NCI-H146 treated with DMSO at 0.1 percent for 48 hours (cell line): Measurements from ENCODE around the gene ZRANB3.
"Not testable (repeated sequence)": the region's sequence is repeated elsewhere in the genome, so short reads cannot be mapped to it uniquely, and the experiment has no call there.

Source experiments
- DNase-seq: peaks from one replicate; lab custom pipeline; 2025; ENCODE audit not compliant: unreplicated experiment; lab: John Stamatoyannopoulos, UW

ZRANB3 gene

DNA sequence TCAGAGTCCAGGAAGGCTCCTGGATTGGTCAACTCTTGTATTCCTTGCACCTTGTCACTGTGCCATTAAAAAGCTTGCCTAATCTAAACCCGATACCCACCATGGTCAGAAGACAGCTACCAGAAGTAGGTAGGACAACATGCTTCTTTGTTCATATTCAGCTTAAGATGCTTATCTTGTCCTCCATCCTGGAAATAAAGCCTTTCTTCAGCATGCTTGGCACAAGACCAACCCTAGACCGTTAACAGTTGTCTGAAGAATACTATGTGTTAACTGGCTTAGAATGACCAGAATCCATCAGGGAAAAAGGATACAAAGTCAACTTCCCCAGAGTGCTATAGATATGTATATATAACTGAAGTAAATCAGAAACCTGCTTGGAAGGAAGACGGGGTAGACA lies 193.9 kb downstream of the ZRANB3 start:
- no peak for DNase-seq

DNA sequence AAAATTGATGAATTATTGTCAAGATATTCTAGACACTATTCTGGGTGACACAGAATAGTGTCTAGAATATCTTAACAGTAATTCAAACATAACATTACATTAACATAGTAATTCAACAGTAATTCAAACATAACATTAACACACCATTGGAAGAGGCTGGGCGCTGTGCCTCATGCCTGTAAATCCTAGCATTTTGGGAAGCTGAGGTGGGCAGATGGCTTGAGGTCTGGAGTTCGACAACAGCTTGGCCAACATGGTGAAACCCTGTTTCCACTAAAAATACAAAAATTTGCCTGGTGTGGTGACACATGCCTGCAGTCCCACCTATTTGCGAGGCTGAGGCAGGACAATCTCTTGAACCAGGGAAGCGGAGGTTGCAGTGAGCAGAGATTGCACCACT lies 195.8 kb downstream of the ZRANB3 start:
- no peak for DNase-seq

DNA sequence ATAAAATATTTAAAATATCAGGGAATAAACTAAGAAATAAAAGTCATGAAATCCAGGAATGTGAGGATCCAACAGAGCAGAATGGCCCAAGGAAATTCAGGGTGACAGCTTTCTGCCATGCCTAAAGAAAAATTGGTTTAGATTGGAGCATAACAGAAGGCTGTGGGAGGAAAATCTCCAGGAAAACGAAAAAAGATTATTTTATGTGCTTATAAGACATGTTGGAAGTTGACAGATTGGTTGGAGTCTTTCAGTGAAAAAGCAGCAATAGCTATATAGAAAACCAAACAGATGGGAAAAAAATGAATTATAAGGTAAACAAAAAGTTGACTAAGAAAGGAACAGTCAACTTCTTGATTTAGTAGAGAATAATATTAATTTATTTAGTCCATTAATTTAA lies 203.9 kb downstream of the ZRANB3 start:
- DNase-seq, result no peak

DNA sequence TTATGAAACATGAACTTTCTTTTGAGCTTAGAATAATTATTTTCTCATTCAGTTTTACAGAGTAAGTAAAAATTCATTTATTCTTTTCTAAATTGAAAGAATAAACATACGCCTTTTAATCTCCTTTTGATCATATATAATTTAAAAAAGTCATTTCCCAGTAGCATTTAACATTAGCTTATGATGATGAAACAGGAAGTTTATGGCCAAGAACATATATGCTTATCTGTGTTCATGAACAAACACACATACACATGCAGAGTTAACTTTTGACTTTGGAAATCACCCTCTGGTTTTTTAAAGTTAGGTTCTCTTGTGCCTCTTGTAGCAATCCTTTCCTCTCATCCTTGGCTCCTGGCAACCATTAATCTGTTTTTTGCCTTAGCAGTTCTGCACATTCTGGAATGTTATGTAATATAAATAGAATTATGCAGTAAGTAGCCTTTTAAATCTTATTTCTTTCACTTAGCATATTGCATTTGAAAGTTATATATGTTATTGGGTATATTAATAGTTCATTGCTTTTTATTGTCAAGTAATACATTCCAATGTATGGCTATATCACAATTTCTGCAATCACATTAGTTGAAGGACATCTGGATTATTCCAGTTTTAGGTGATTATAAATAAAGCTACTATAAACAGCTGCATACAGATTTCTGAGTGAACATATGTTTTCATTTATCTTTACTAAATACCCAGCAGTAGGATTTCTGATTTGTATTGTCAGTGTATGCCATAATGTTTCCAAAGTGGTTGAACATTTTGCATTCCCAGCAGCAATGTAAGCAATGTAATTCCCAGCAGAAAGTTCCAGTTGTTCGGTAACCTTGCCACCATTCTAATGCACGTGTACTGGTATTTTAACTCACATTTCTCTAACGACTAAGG lies 210.3 kb downstream of the ZRANB3 start:
- no peak for DNase-seq

DNA sequence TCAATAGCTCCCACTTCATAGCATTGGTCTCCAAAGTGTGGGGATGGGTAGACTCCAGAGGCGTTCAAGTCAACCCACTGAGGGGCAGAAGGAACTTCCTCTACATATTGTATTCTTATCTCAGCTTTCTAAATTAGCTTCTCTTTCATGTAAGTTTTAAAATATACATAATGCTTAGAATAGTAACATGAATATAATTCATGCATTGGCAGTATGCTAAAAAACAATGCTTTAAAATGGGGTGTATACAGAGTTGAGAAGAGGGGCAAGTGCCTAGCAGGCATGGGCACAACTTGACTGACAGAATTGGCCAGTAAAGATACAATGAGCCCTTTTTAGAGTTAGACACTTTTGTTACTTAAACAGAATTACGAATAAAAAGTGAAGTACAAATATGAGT lies 212.2 kb downstream of the ZRANB3 start:
- DNase-seq, result no peak

DNA sequence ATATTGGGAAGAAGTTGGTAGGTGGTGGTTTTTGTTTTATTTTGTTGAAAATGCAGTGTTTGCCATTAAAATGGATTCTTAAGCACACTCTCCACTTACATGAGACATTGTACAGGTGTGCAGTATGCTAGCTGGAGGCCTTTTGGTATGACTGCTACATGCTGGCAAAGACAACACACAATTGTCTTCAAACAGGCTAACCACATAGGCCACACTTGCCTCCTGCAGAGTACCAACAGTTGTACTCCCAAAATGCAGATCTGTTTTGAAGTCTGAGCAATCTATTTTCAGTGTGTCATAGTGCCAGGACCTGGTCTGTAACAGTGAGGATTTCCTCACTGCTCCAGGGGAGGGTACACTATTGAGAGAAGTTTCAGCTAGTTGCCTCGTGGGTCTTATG lies 213.6 kb downstream of the ZRANB3 start:
- DNase-seq, result peak; percentile 34

DNA sequence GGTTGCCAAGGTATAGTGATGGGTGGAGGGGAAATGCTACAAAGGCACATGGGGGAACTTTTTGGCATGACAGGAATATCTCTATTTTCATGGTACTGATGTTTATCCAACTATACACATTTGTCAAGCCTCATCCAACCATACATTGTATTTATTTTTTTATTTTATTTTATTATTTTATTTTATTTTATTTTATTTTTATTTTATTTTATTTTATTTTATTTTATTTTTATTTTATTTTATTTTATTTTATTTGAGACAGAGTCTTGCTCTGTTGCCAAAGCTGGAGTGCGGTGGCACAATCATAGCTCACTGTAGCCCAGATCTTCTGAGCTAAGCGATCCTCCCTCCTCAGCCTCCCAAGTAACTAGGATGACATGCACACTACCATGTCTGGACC lies 219.1 kb downstream of the ZRANB3 start:
- no peak for DNase-seq

DNA sequence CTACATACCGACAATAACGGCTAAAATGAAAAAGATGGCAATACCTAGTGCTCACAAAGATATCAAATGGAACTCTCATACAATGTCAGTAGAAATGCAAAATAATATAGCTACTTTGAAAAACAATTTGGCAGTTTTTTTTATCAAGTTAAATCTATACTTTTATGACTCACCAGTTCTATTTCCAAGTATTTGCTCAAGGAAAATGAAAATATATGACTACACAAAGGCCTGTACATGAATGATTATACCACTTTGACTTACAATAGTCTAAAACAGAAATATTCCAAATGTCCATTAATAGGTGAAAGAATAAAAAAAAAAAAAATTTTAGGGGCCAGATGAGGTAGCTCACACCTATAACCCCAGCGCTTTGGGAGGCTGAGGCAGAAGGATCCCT lies 219.8 kb downstream of the ZRANB3 start:
- DNase-seq, result no peak

DNA sequence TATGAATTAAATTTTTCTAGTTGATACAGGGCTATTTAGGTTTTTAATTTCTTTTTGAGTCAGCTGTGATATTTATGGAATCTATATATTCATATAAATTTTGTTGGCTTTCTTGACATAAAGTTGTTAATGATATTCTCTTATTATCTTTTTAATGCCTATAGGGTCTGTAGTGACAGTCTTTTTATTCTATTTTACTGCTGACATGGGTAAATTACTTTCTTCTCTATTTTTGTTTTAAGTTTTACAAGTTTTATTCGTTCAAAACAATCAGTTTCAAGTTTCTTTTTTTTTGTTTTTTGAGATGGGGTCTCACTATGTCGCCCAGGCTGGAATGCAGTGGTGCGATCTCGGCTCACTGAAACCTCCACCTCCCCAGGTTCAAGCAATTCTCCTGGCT lies 226.3 kb downstream of the ZRANB3 start:
- no peak for DNase-seq

DNA sequence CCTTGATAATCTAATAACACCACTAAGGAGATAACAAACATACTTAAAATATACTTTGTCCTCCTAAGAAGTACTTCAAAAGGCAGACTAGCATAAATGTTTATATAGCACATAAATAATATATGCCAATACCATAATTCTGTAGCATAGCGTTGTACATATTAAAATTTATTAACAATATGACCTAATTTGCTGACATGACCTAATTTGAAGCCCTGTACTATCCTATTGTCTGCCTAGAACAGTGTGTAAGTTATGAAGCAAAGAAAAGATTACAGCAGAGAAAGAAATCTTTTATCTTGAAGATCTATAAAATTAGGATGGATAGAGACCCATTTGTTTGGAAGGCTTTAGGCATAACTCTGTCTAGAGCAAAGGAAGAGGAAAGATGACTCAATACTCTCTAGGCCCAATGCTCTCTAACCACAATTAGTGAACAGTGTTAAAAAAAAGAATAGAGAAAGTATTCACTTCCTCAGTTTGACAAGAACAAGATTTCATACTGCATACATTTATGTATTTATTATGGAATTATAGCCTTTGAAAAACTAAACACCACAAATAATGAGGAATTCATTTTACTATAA lies 231.3 kb downstream of the ZRANB3 start:
- no peak for DNase-seq

DNA sequence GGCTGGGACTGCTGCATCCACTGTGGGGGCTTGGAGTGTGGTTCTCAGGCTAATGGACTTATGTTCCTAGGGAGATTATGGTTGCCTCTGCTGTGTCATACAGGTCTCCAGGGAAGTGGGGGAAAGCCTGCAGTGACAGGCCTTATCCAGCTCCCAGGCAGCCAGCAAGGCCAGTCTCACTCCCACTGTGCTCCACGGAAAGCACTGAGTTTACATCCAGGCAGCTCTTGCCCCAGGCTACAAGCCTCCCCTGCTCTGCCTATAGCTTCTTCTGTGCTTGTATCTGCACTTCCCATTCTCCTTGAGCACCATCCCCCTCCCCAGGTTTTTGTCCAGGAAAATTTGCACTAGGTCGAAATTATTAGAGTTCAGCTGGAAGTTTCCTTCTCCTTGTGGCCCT lies 231.9 kb downstream of the ZRANB3 start:
- no peak for DNase-seq

DNA sequence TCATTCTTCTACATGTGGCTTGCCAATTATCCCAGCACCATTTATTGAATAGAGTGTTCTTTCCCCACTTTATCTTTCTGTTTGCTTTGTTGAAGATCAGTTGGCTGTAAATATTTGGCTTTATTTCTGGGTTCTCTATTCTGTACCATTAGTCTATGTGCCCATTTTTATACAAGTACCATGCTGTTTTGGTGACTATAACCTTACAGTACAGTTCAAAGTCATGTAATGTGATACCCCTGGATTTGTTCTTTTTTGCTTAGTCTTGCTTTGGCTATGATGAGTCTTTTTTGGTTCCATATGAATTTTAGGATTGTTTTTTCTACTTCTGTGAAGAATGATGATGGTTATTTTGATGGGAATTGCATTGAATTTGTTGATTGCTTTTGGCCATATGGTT lies 243.9 kb downstream of the ZRANB3 start:
- DNase-seq, result not testable (repeated sequence)

DNA sequence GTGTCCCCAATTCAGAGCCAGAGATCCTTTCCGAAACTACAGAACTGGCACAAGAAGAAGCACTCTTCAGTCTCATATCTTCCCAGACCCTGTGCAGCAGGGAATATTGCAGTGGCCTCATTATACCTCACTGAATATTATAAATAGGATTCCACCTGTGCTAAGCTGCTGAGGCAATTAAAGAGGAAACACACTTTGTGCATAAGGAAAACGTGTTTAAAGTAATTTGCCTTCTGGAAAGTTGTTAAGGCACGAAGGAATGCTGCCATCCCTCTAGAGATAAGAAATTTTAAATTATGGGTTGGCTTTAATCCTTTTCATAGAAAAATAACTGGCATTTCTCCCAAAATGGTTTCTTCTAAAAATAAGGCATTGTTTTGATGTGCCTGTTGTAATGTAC lies 245.6 kb downstream of the ZRANB3 start:
- no peak for DNase-seq

DNA sequence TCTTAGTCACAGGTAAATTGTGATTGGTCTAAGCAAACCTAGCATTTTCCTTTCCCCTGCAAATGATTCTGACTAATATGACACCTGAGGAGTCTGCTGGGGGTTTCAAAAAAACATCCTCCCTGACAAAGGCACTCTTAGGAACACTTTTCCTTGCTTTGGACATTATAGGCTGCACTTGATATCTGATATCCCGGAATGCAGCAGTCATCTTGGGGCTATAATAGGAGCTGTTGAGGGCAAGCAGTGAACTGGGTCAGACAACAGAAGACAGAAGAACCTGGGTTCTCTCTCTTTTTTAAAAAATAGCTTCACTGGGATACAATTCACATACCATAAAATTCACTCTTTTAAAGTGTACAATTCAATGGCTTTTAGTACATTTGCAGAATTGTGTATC lies 249.6 kb downstream of the ZRANB3 start:
- no peak for DNase-seq

DNA sequence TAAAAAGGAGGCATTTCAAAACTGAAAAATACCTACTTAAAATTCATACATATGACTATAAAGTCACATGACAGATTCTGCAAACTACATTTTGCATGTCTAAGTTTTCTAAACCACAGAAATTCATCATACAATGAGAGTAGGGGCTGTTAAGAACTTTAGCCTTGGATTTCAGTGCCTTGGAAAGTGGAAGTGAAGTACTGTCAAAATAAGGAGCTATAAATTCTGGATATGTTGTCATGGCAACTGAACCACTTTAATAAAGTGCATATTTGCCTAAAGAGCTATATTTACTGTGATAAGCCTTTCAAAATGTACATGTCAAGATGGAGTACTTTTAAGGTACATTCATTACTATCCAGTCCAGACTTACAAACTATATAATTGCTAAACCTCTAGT lies 251.8 kb downstream of the ZRANB3 start:
- no peak for DNase-seq

DNA sequence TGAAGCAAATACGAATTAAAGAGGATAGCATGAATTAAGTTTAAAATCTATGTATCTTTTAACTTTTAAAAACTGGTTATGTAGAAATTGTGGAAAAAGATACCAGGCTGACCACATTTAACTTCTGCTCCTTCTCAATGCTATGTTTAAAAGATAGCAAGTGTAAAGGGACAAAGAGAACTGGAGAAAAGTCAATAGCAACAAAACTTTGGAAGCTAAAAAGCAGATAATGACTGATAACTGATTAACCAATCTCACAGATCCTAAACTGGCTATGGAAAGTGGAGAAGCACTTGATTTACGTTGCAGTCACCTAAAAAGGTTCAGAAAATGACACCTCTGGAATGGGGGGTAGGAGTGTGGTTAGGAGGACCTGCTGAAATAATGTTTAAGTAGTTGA lies 254.5 kb downstream of the ZRANB3 start:
- DNase-seq, result no peak

DNA sequence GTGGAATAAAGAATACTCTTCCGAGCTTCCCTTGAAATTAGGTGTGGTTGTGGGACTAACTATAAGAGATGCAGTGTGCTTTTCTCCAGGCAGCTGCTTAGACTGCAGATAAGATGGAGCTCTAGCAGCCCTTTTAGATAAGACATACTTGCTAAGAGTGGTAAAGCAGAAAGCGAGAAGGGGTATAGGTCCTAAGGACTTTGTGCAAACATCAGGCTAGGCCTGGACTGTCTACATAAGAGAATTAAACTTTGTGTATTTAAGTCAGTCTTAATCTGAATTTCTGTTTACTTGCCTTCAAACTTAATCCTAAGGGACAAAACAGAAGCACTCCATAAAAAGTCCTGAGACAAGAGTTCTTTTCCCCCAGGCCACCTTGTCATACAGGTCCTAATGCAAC lies 260.0 kb downstream of the ZRANB3 start:
- no peak for DNase-seq

DNA sequence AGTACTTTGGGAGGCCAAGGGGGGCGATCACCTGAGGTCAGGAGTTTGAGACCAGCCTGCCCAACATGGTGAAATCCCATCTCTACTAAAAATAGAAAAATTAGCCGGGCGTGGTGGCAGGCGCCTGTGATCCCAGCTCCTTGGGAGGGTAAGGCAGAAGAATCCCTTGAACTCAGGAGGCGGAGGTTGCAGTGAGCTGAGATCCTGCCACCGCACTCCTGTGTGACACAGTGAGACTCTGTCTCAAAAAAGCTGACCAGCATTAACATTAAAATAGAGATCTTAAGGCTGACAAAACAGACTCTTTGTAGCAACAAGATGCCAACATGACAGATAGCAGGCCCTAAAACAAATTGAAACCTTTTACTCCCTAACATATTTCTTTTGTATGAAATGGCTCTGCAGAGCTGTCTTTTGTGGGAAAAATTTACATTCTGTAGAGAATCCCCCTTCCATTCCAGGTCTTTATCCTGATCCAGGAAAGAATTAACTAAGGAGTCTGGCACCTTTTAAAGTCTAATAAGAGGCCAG lies 265.0 kb downstream of the ZRANB3 start:
- no peak for DNase-seq

DNA sequence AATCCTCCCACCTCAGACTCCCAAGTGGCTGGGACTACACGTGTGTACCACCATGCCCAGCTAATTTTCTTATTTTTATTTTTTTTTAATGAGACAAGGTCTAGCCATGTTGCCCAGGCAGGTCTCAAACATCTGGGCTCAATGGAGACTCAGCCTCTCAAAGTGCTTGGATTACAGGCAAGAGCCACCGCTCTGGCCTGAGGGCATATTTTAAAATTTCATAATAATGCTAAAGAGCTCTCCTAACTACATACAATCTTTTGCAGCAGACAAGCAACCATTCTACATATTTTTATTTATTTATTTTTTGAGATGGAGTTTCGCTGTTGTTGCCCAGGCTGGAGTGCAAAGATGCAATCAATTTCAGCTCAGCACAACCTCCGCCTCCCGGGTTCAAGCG lies 271.9 kb downstream of the ZRANB3 start:
- no peak for DNase-seq

DNA sequence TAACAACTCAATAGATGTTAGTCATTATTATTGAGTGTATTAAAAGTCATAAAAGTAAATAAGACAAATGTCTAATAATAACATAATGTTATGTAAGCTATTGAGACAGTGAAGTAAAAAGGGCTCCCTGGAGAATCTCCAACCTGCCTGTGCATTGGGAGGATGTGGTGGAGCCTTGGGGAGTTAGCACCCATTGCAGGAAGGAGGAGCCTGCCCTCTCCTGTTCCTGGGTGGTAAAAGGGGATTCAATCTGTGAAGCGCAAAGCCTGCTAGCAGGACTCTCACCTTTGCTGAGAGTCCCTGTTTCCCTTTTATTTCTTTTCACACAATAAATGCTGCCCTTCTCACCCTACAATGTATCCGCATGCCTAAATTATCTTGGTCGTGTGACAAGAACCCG lies 272.8 kb downstream of the ZRANB3 start:
- DNase-seq, result no peak

DNA sequence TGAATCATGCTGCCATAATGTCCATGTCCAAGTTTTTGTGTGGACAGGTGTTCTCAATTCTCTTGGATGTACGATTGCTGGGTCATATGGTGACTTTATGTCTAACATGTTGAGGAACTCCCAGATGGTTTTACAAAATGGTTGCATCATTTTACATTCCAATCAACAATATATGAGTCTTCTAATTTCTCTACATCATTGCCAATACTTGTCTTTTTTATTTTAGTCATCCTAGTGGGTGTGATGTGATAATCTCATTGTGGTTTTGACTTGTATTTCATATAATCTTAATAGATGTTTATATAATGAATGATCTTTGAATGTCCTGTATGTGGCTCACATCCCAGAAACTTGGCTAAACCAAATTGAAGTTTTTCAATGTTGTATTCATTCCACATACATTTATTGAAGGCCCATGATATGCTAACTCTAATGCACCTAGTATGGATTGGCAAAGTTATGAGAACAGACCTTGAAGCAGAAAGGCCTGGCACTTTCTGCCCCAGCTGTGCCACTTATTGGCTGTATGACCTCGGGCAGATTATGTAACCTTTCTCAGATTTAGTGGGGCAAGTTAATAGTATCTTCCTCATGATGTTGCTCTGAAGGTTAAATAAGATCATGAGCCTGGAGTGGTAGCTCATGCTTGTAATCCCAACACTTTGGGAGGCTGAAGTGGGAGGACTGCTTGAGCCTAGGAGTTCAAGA lies 273.5 kb downstream of the ZRANB3 start:
- no peak for DNase-seq
